NCI-H510A (cell line): ENCODE measurements around the gene RALA.
"Not testable (repeated sequence)": the region's sequence is repeated elsewhere in the genome, so short reads cannot be mapped to it uniquely, and the experiment has no call there.

Source experiments
- DNase-seq: peaks from one replicate; lab custom pipeline; 2025; lab: John Stamatoyannopoulos, UW

Gene RALA

DNA sequence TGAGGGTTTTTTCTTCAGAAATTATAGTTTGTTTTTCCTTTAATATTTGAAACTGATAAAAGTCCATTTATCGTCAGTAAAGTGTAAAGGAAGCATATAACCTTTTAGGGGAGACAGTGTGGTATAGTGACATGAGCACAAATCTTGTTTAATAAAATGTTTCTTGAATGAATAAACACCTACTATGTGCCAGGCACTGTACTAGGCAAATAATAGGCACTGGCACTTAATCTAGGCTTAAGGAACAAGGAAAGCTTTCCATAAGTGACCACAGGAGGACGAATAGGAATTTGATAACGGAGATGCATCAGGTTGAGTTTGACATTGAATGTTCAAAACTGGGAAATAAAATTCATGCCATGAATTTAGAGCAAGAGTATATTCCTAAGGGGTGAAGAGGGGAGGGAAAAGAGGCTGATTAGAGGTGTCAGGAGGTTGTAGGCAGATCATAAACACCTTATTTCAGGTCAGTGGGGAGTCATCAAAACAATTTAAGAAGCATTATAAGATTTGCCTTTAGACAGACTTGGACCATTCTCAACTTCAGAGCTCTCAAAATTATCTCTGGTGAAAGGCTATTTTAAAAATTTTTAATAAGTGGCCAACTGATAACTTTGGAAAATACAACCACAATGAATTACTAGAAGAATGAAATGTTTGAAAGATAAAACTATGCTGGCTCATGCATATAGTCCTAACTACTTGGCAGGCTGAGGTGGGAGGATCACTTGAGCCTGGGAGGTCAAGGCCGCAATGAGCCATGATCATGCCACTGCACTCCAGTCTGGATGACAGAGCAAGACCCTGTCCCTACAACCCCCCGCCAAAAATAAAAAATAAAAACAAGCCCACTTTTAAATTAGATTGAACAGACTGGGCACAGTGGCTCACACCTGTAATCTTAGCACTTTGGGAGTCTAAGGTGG is 22.4 kb downstream of the RALA start:
- DNase-seq, result no peak

GRCh38 chr7:39647816-39648215 is 24.4 kb downstream of the RALA start:
- no peak for DNase-seq

GRCh38 chr7:39650676-39651075 is 27.3 kb downstream of the RALA start:
- no peak for DNase-seq

DNA sequence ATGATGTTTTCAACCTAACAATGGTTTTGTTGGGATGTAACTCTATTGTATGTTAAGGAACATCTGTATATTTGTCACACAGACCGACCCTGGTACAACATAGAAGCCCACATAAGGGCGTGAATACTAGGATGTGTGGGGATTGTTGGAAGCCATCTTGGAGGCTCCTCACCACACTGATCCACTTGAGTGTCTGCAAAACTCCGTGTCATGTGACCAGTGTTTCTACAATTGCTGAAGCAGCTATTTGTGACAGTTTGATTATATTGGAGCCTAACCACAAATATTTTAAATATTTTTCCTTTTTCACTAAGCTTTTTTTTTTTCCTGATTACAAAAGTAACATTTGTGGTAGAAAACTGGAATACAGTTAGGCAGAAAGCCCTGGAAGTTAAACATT is 27.9 kb downstream of the RALA start:
- no peak for DNase-seq

- no peak for DNase-seq
Measured at GRCh38 chr7:39656415-39656814, 33.0 kb downstream of the RALA start.

DNA sequence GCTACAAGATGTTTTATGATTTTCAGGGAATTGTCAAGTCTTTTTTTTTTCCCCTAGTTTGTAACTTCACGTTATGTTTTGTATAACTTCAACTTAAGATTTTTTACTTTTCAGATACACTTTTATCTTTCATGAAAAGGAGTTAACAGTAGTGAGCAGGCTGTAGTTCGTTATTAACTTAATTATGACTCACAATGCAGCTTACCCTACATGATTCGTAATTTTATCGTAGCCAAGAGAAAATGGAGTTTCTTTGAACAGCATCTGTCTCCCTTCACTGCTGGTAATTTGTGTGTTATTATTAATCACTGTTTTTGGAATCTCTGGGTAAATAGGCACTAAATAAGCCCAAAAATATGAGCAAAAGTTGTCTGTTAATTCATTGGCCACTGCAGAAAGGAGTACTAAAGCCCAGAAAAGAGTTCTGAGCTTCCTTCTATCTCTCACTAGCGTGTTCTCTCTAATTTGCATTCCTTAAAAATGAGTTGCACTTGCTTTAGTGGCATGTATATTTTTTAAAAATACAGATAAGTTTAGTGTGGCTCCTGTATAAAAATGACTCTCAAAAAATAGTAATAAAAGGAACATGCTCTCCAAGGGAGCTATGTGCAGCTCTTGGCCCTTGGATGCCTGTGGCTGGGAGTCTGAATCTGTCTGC is 36.1 kb downstream of the RALA start:
- DNase-seq, result no peak

GRCh38 chr7:39661960-39662359 is 38.6 kb downstream of the RALA start:
- no peak for DNase-seq

DNA sequence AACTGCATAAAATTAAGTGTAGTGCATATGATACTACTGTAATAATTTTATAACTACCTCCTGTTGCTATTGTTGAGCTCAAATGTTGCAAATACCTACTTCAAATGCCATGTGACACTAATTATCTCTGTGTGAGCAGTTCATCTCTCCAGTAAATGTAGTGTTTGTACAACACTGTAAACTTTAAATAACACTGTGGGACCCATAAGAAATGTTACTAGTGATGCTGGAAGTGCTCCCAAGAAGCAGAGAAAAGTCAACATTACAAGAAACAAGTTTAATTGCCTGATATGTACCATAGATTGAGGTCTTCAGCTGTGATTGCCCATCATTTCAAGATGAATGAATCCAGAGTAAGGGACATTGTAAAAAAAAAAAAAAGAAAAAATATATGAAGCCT is 39.9 kb downstream of the RALA start:
- no peak for DNase-seq

- DNase-seq, result no peak
Measured at GRCh38 chr7:39664057-39664456, 40.7 kb downstream of the RALA start.

DNA sequence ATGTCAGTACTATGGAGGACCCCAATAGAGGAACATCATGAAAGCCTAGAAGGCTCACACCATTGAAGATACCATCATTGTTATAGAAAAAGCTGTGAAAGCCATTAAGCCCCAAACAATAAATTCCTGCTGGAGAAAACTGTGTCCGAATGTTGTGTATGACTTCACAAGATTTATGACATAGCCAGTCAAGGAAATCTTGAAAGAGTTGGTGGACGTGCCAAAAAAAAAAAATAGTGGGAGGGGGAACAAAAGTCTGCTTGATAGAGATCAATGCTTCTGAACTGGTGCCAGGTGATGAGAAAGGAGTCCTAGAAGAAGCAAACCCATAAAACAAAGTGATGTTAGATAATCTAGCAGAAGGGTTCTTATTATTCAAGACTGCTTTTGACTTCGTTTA is 41.2 kb downstream of the RALA start:
- DNase-seq, result no peak

GRCh38 chr7:39666562-39666961 is 43.2 kb downstream of the RALA start:
- DNase-seq, result no peak

DNA sequence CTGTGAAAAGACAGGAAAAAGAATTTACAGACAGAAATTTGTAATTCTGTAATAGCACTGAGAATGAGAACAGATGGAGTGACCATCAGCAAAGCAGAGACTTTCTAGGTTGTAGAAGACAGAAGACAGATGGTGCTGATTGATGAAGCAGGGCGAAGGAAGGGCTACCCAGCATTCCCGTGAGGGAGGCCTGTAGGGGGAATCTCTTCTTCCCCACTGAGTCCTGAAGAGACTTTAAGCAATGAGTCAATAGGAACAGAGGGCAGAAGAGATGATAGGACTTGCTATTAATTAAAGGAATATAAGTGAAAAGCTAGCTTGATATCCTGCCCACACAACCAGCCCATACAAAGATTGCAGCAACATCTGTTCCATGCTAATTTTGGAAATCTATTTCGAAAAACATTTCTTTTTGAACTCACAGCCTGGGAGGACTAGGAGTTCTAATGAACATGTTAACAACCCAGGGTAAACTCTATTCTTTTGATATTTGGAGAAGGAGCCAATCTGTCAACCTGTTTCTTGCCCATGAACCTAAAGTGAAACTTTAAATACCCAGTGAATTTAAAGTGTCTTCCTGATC is 44.1 kb downstream of the RALA start:
- no peak for DNase-seq

GRCh38 chr7:39668280-39668679 is 44.9 kb downstream of the RALA start:
- not testable (repeated sequence) for DNase-seq

GRCh38 chr7:39670052-39670451 is 46.7 kb downstream of the RALA start:
- DNase-seq, result no peak

GRCh38 chr7:39670934-39671333 is 47.6 kb downstream of the RALA start:
- DNase-seq, result no peak

DNA sequence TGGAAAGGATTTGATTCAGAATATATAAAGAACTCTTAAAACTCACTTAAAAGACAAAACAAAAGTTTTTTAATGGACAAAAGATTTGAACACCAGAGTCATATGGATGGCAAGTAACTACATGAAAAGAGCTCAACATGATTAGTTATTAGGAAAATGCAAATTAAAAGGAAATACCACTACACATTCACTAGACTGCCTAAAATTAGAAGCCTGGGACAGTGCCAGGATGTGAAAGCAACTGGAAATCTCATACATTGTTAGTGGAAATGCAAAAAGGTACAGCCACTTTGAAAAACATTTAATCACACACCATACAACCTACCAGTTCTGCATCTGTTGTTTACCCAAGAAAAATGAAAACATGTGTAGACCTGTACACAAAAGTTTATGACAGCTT is 48.8 kb downstream of the RALA start:
- DNase-seq, result no peak

- DNase-seq, result no peak
Measured at GRCh38 chr7:39673868-39674267, 50.5 kb downstream of the RALA start.

DNA sequence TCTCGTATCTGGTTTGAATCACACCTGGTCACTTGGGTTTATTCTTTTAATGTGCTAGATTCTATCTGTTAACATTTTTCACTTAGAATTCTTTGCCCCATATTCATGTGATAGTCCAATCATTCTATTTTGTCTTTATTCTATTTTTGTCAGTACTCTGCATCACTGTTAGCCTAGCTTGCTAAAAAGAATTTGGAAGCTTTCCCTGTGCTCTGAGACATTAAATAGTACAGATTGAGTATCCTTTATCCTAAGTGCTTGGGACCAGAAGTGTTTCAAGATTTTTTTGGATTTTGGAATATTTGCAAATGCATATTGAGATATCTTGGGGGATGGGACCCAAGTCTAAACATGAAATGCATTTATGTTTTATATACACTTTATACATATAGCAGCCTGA is 51.0 kb downstream of the RALA start:
- DNase-seq, result no peak

GRCh38 chr7:39676346-39676745 is 53.0 kb downstream of the RALA start:
- no peak for DNase-seq

DNA sequence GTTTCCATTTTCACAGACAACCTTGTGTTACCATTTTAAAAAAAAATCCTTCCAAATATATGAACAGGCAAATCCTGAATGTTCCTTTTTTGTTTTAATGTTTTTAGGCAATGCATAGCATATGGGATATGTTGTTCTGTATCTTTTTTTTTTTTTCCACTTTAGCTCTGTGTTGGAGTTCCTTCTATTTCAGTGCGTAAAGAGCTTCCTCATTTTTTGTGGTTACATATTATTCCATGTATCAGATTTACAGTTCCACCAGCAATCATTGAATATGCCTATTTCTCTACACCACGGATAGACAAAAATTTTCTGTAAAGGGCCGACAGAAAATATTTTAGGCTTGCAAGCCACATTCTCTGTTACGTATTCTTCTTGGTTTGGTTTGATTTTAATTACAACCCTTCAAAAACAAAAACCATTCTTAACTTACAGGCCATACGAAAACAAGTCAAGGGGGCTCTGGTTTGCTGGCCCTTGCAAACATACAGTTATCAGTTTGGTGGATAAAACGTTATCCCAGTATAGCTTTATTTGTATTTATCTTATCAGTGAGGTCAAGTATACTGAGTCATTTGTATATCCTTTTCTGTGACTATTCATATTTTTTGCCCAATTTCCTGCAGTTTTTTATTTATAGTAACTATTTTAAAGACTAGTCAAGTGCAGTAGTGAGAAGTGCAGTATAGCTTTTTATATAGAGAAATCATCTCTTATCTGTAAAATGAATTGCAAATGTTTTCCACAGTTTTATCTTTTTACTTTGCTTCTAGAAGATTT is 55.7 kb downstream of the RALA start:
- no peak for DNase-seq

GRCh38 chr7:39679874-39680273 is 56.5 kb downstream of the RALA start:
- not testable (repeated sequence) for DNase-seq

- no peak for DNase-seq
Measured at GRCh38 chr7:39681887-39682441, 58.6 kb downstream of the RALA start.
